Trophoblast cell (in vitro differentiated cells and primary cell): Measurements from ENCODE around the gene AUTS2.

Experiments
- DNase-seq, 2 donors: peaks; one replicate each; pipeline ENCODE4 v3.0.0-alpha.2; 2016
- H2AFZ ChIP-seq: 2 replicates; pipeline ENCODE4 v1.6.1; 2013; ENCODE audit warnings: low read length, moderate library complexity, mild to moderate bottlenecking; ENCODE audit not compliant: insufficient read depth, poor library complexity
- H2AK5ac ChIP-seq: 2 replicates; pipeline ENCODE4 v1.6.1; 2013; ENCODE audit warnings: mild to moderate bottlenecking, low read length
- H2BK120ac ChIP-seq: 2 replicates; pipeline ENCODE4 v1.6.1; 2013; ENCODE audit warnings: low read length, mild to moderate bottlenecking, moderate library complexity; ENCODE audit not compliant: insufficient read depth, poor library complexity
- H2BK12ac ChIP-seq: 2 replicates; pipeline ENCODE4 v1.6.1; 2013; ENCODE audit warnings: mild to moderate bottlenecking, low read length, moderate library complexity
- H2BK5ac ChIP-seq: 2 replicates; pipeline ENCODE4 v1.6.1; 2013; ENCODE audit warnings: low read length, low read depth, moderate library complexity, mild to moderate bottlenecking; ENCODE audit not compliant: poor library complexity
- H3K14ac ChIP-seq: 2 replicates; pipeline ENCODE4 v1.6.1; 2013; ENCODE audit warnings: mild to moderate bottlenecking, low read length
- H3K18ac ChIP-seq: 2 replicates; pipeline ENCODE4 v1.6.1; 2013; ENCODE audit warnings: mild to moderate bottlenecking, low read length
- H3K23ac ChIP-seq: 2 replicates; pipeline ENCODE4 v1.6.1; 2013; ENCODE audit warnings: low read length
- H3K27ac ChIP-seq: 2 replicates; pipeline ENCODE4 v1.5.1; 2013; ENCODE audit warnings: low read depth, mild to moderate bottlenecking, inconsistent platforms, low read length, moderate library complexity
- H3K27me3 ChIP-seq: 2 replicates; pipeline ENCODE4 v1.6.1; 2013; ENCODE audit warnings: inconsistent platforms, mild to moderate bottlenecking, low read length, moderate library complexity; ENCODE audit not compliant: insufficient read depth
- H3K36me3 ChIP-seq, 2 experiments: 1 replicate in 1 of 2; 2 replicates in 1 of 2; pipeline ENCODE4 v1.6.1; 2013; ENCODE audit warnings: low read length in 2 of 2, mild to moderate bottlenecking in 2 of 2, moderate library complexity in 1 of 2; ENCODE audit not compliant: insufficient read depth in 2 of 2, control insufficient read depth in 1 of 2
- H3K4ac ChIP-seq: 2 replicates; pipeline ENCODE4 v1.6.1; 2013; ENCODE audit warnings: low read depth, mild to moderate bottlenecking, low read length, moderate library complexity
- H3K4me1 ChIP-seq, 2 experiments: 1 replicate in 1 of 2; 2 replicates in 1 of 2; pipeline ENCODE4 v1.6.1; 2013; ENCODE audit warnings: low read length in 2 of 2, mild to moderate bottlenecking in 2 of 2, moderate library complexity in 1 of 2; ENCODE audit not compliant: insufficient read depth in 2 of 2, control insufficient read depth in 1 of 2
- H3K4me2 ChIP-seq: 2 replicates; pipeline ENCODE4 v1.6.1; 2013; ENCODE audit warnings: inconsistent platforms, mild to moderate bottlenecking, low read length, moderate library complexity
- H3K4me3 ChIP-seq: 2 replicates; pipeline ENCODE4 v1.5.1; 2013; ENCODE audit warnings: mild to moderate bottlenecking, low read depth, low read length, inconsistent platforms
- H3K79me1 ChIP-seq: one replicate; pipeline ENCODE4 v1.6.1; 2013; ENCODE audit warnings: low read length
- H3K79me2 ChIP-seq: 2 replicates; pipeline ENCODE4 v1.6.1; 2013; ENCODE audit warnings: low read length, mild to moderate bottlenecking; ENCODE audit not compliant: control insufficient read depth, insufficient read depth, poor library complexity
- H3K9ac ChIP-seq: 2 replicates; pipeline ENCODE4 v1.6.1; 2013; ENCODE audit warnings: mild to moderate bottlenecking, low read length
- H3K9me3 ChIP-seq: 2 replicates; pipeline ENCODE4 v1.6.1; 2013; ENCODE audit warnings: low read depth, mild to moderate bottlenecking, control low read depth, inconsistent platforms, low read length; ENCODE audit not compliant: insufficient read depth
- H4K12ac ChIP-seq: 2 replicates; pipeline ENCODE4 v1.6.1; 2013; ENCODE audit warnings: low read depth, mild to moderate bottlenecking, low read length, moderate library complexity
- H4K8ac ChIP-seq: 2 replicates; pipeline ENCODE4 v1.6.1; 2013; ENCODE audit warnings: low read depth, mild to moderate bottlenecking, low read length, moderate library complexity
- H4K91ac ChIP-seq: one replicate; pipeline ENCODE4 v1.6.1; 2013; ENCODE audit warnings: low read depth, mild to moderate bottlenecking, low read length, moderate library complexity
- WGBS: extraction: QIAGEN DNeasy Blood & Tissue Kit; methylation state at CpG from one replicate; pipeline ENCODE4 v1.1.7; 2013; ENCODE audit warnings: missing lambda C conversion rate; ENCODE audit not compliant: insufficient read length, insufficient coverage; ENCODE audit errors: extremely low coverage; 5-methylcytosine and 5-hydroxymethylcytosine counted together

Gene AUTS2

DNA sequence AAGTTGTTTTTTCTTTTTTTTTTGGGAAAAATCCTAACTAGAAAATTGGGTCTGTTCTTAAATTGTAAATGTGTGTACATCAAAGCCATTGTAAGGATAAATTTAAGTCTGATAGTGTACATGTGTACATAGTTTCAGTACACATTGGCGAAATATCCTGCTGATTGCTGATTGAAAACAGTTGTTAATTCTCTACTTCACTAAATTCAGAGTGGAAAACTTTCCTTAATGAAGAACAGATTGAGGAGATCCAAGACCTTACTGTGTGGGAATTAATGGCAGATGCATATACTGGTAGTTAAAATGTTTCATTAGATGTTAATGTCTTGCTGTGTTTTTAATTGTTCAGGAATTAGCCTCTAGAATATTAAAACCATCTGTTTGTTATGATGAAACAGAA is 506.0 kb downstream of the AUTS2 start:
- no peaks in the 10 kb centered on the region for H3K79me2 ChIP-seq
- H2BK120ac ChIP-seq: no peak overlapping the region
- no peak overlapping the region for H2BK12ac ChIP-seq
- H2AFZ ChIP-seq: no peak overlapping the region
- no peak overlapping the region for H3K18ac ChIP-seq
- H2AK5ac ChIP-seq: no peak overlapping the region
- H3K36me3 ChIP-seq: no peaks in the 10 kb centered on the region
- H3K23ac ChIP-seq: no peak overlapping the region
- H3K27ac ChIP-seq: no peak overlapping the region
- H3K27me3 ChIP-seq: no peaks in the 10 kb centered on the region
- no peak overlapping the region for H2BK5ac ChIP-seq
- H3K4me2 ChIP-seq: no peak overlapping the region
- no peaks in the 10 kb centered on the region for H3K9me3 ChIP-seq
- no peak overlapping the region for H4K8ac ChIP-seq
- no peak for DNase-seq
- H3K4me1 ChIP-seq: no peaks in the 10 kb centered on the region
- no peak overlapping the region for H3K4me3 ChIP-seq
- no peak overlapping the region for H3K14ac ChIP-seq
- no peak overlapping the region for H3K4ac ChIP-seq
- H3K79me1 ChIP-seq: no peaks in the 10 kb centered on the region
- no peak overlapping the region for H3K9ac ChIP-seq
- H4K91ac ChIP-seq: no peak overlapping the region
- no CpG with 5 or more reads among the region's 1 CpG for WGBS
- H4K12ac ChIP-seq: no peak overlapping the region

DNA sequence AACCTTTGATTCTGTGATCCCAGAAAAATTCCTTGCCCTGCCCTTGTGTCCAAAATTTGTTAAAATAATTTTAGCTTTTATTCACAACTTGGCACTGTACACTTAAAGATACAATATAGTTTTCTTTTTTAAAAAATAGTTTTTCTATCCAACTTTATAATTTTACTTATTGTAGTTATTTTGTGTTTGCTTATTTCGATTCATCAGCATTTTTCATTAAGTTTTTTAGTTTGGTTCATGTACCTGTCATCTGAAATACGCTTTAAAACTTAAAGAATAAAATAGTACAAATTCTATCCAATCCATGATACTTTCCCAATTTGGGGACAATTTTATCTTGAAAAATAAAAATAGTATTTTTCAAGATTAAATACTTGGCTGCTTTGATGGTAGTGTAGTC is 514.8 kb downstream of the AUTS2 start:
- Histone ChIP-seq H2AFZ (no peak overlapping the region), H3K18ac (no peak overlapping the region), H3K36me3 (no peaks in the 10 kb centered on the region), H4K91ac (no peak overlapping the region), H2BK120ac (no peak overlapping the region), H3K4me2 (no peak overlapping the region), H3K27ac (no peak overlapping the region), H4K8ac (no peak overlapping the region), H3K79me1 (no peaks in the 10 kb centered on the region), H3K27me3 (no peaks in the 10 kb centered on the region), H3K9ac (no peak overlapping the region), H3K14ac (no peak overlapping the region), H2BK12ac (no peak overlapping the region), H3K79me2 (no peaks in the 10 kb centered on the region), H4K12ac (no peak overlapping the region), H3K23ac (no peak overlapping the region), H3K4me3 (no peak overlapping the region), H3K4me1 (no peaks in the 10 kb centered on the region), H3K4ac (no peak overlapping the region), H2BK5ac (no peak overlapping the region), H3K9me3 (no peaks in the 10 kb centered on the region), H2AK5ac (no peak overlapping the region)
- WGBS: no CpG with 5 or more reads among the region's 2 CpGs
- DNase-seq: no peak

DNA sequence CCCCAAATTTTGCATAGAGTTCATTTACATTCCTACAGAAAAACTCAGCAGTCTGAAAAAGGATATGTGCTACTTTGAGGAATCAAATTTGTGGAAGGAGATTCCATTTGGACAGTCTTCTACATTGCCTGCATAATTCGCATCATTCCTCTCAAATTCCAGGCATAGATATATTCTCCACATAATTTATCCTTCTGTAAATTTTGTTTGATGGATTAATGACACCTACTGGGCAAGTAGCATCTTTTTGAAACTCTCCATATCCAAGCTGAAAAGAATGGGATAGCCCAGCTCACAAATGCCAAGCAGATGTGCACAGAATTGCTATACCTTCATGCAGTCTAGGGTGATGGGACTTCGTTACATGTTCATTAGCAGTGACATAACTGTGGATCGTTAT is 515.3 kb downstream of the AUTS2 start:
- H3K23ac ChIP-seq: no peak overlapping the region
- no peak overlapping the region for H4K8ac ChIP-seq
- no peak overlapping the region for H4K12ac ChIP-seq
- no peaks in the 10 kb centered on the region for H3K9me3 ChIP-seq
- H3K79me2 ChIP-seq: no peaks in the 10 kb centered on the region
- no peaks in the 10 kb centered on the region for H3K27me3 ChIP-seq
- H4K91ac ChIP-seq: no peak overlapping the region
- no peak overlapping the region for H3K14ac ChIP-seq
- no peak overlapping the region for H3K4me3 ChIP-seq
- H2BK12ac ChIP-seq: no peak overlapping the region
- no peaks in the 10 kb centered on the region for H3K79me1 ChIP-seq
- no peak overlapping the region for H3K4ac ChIP-seq
- no peaks in the 10 kb centered on the region for H3K36me3 ChIP-seq
- DNase-seq: no peak
- no peak overlapping the region for H2AK5ac ChIP-seq
- H2BK5ac ChIP-seq: no peak overlapping the region
- H2AFZ ChIP-seq: no peak overlapping the region
- H3K4me2 ChIP-seq: no peak overlapping the region
- no peak overlapping the region for H3K18ac ChIP-seq
- H2BK120ac ChIP-seq: no peak overlapping the region
- H3K4me1 ChIP-seq: no peaks in the 10 kb centered on the region
- WGBS: no CpG with 5 or more reads among the region's 3 CpGs
- H3K27ac ChIP-seq: no peak overlapping the region
- no peak overlapping the region for H3K9ac ChIP-seq

DNA sequence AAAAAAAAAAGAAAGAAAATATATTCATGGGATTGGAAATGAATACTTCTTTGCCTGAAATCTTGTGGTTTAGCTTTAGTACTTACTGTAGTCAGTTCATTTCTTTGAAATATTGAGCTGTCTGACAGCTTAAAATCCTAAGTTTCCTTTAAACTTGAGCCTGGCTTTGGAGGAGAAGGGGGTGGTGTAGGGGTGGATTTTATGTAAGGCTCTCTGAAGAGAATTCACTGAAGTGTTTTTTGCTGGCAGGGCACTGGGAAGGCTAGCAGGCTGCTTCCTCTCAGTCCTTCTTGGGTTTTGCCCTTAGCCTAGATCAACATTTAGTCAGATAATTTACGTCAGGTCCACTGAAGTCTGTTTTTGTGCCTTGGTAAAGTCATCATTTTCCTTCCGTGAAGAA is 516.5 kb downstream of the AUTS2 start:
- H3K79me2 ChIP-seq: no peaks in the 10 kb centered on the region
- no peak overlapping the region for H3K27ac ChIP-seq
- no peak overlapping the region for H4K8ac ChIP-seq
- DNase-seq: no peak
- no peak overlapping the region for H2BK5ac ChIP-seq
- WGBS: no CpG with 5 or more reads among the region's 2 CpGs
- H4K12ac ChIP-seq: no peak overlapping the region
- H3K4me1 ChIP-seq: no peaks in the 10 kb centered on the region
- no peaks in the 10 kb centered on the region for H3K27me3 ChIP-seq
- no peak overlapping the region for H3K18ac ChIP-seq
- no peak overlapping the region for H3K9ac ChIP-seq
- no peak overlapping the region for H3K23ac ChIP-seq
- no peak overlapping the region for H3K4ac ChIP-seq
- no peaks in the 10 kb centered on the region for H3K79me1 ChIP-seq
- H3K9me3 ChIP-seq: no peaks in the 10 kb centered on the region
- H2BK120ac ChIP-seq: no peak overlapping the region
- H3K4me2 ChIP-seq: no peak overlapping the region
- no peak overlapping the region for H3K14ac ChIP-seq
- H3K4me3 ChIP-seq: no peak overlapping the region
- no peak overlapping the region for H2BK12ac ChIP-seq
- H4K91ac ChIP-seq: no peak overlapping the region
- H3K36me3 ChIP-seq: no peaks in the 10 kb centered on the region
- no peak overlapping the region for H2AK5ac ChIP-seq
- H2AFZ ChIP-seq: no peak overlapping the region
